ENCODE results near the gene ZBP1. TPM values are rescaled to one million over a fixed set of nuclear protein-coding genes. Genes with fewer than 3 reads are reported as not detected.

The ZBP1 gene
- total RNA-seq, 1 experiment from 2014 or later = not detected

GRCh38 chr20:57658833-57659516, 38.7 kb upstream of the ZBP1 start:
- RAD21 ChIA-PET (ENCODE audit: low non-redundant PET in 1 of 2, low total read pairs in 2 of 2, uncharacterized antibody in 2 of 2, unreplicated experiment in 2 of 2) = no interaction called here
- Histone ChIP-seq H3K4me3 (replicated peaks in 1 of 2; ENCODE audit: low read depth in 1 of 2, low read length in 2 of 2) (no peak overlapping the region), H3K4me2 (ENCODE audit: low read length) (no peak overlapping the region), H3K79me2 (ENCODE audit: insufficient read depth, low read length) (no peaks in the 10 kb centered on the region), H3K4me1 (ENCODE audit: control insufficient read depth in 1 of 2, insufficient read depth in 2 of 2, low read length in 2 of 2) (no peaks in the 10 kb centered on the region), H3K27ac (ENCODE audit: low read depth, low read length) (no peak overlapping the region), H4K20me1 (ENCODE audit: insufficient read depth) (no peaks in the 10 kb centered on the region), H3K36me3 (ENCODE audit: control insufficient read depth in 1 of 2, insufficient read depth in 2 of 2, low read length in 2 of 2) (no peaks in the 10 kb centered on the region), H3K9me2 (ENCODE audit: insufficient read depth) (no peaks in the 10 kb centered on the region), H3K9me3 (ENCODE audit: control insufficient read depth in 1 of 2, insufficient read depth in 1 of 2, low read depth in 1 of 2, low read length in 2 of 2) (no peaks in the 10 kb centered on the region; a peak in 1 of 4 replicates), H3K27me3 (ENCODE audit: insufficient read depth, low read length) (0 out of 2 replicates have a peak, but pooled peaks cover under 1% of the 10 kb centered on the region), H3K9ac (ENCODE audit: low read length) (no peak overlapping the region), H2AFZ (ENCODE audit: low read depth, low read length, poor library complexity, severe bottlenecking) (no peak overlapping the region)
- POLR2A ChIA-PET = no interaction called here
- BruUV-seq (replicated peaks) = no TSS peak
- DNase-seq (ENCODE audit: low read depth, low spot score) (no peak), ATAC-seq (no peak)
- CTCF ChIA-PET = no interaction called here
- intact Hi-C loops (cut with micrococcal nuclease) = no loop called here
- TF ChIP-seq ZBTB33 (IDR thresholded peaks at IDR 0.05; ENCODE audit: extremely low read depth, insufficient replicate concordance, low read length) = no peak
- no peak for TF ChIP-seq CTCF (IDR thresholded peaks at IDR 0.05 in 2 of 3, conservative IDR thresholded peaks at IDR 0.05 in 1 of 3; ENCODE audit: borderline replicate concordance in 1 of 3, insufficient read depth in 1 of 3, low read depth in 2 of 3, low read length in 2 of 3)
- TF ChIP-seq EGR1 (IDR thresholded peaks at IDR 0.05; ENCODE audit: low read depth) = no peak
- TF ChIP-seq ATF3 (IDR thresholded peaks at IDR 0.05) = no peak
- no peak for TF ChIP-seq CBX3 (IDR thresholded peaks at IDR 0.05; ENCODE audit: low read depth)
- no peak for TF ChIP-seq JUND (IDR thresholded peaks at IDR 0.05)
- TF ChIP-seq EZH2 (IDR thresholded peaks at IDR 0.05) = no peak
- TF ChIP-seq TCF7L2 (IDR thresholded peaks at IDR 0.05; ENCODE audit: borderline replicate concordance, extremely low read depth, insufficient read depth, insufficient read length) = no peak
- no peak for TF ChIP-seq FOSL1 (IDR thresholded peaks at IDR 0.05; ENCODE audit: low read depth)
- no peak for TF ChIP-seq EZH2phosphoT487 (IDR thresholded peaks at IDR 0.05; ENCODE audit: borderline replicate concordance)
- no peak for TF ChIP-seq ZNF274 (IDR thresholded peaks at IDR 0.05; ENCODE audit: low read depth, low read length)
- TF ChIP-seq SIN3A (IDR thresholded peaks at IDR 0.05; ENCODE audit: low read depth) = no peak
- no peak for TF ChIP-seq POLR2AphosphoS5 (IDR thresholded peaks at IDR 0.05; ENCODE audit: low read depth, low read length)
- TF ChIP-seq ELF1 (IDR thresholded peaks at IDR 0.05; ENCODE audit: borderline replicate concordance, low read depth) = no peak
- TF ChIP-seq SRF (IDR thresholded peaks at IDR 0.05; ENCODE audit: low read depth) = no peak
- TF ChIP-seq ZFX (IDR thresholded peaks at IDR 0.05) = no peak
- TF ChIP-seq POLR2A (IDR thresholded peaks at IDR 0.05; ENCODE audit: borderline replicate concordance, extremely low read depth, insufficient read depth, insufficient read length) = no peak
- no peak for TF ChIP-seq MAX (IDR thresholded peaks at IDR 0.05)
- TF ChIP-seq REST (IDR thresholded peaks at IDR 0.05; ENCODE audit: low read depth) = no peak

Data from HCT116 (cell line).